GM13976 (cell line): ENCODE results near the gene ZNF608.

ENCODE experiments used
- DNase-seq: peaks from one replicate; pipeline ENCODE4 v3.0.0; 2012; ENCODE audit warnings: low spot score
- CTCF ChIP-seq: IDR thresholded peaks from 2 replicates; pipeline ENCODE4 v1.5.1; 2012; ENCODE audit warnings: borderline replicate concordance, mild to moderate bottlenecking; ENCODE audit not compliant: insufficient read depth; ENCODE audit errors: extremely low read depth, missing control alignments, control extremely low read depth
- in situ Hi-C: fragments of 300-500 bp; cut with MboI; formaldehyde crosslinking; loops from one replicate; pipeline ENCODE4 v1.12.0; 2022; ENCODE audit warnings: low sequenced_read_pairs, mixed read lengths, inconsistent platforms; ENCODE audit not compliant: unreplicated experiment

Gene ZNF608

GRCh38 chr5:124783285-124783684 lies 36.8 kb upstream of the ZNF608 start:
- in situ Hi-C loops, result no loop called here
- no peak for TF ChIP-seq CTCF
- no peak for DNase-seq

GRCh38 chr5:124782262-124782661 lies 35.8 kb upstream of the ZNF608 start:
- in situ Hi-C loops, result no loop called here
- TF ChIP-seq CTCF, result no peak
- no peak for DNase-seq

- no peak for DNase-seq
- no peak for TF ChIP-seq CTCF
- in situ Hi-C loops, result no loop called here
These were observed 33.6 kb upstream of the ZNF608 start for GRCh38 chr5:124780011-124780410.

GRCh38 chr5:124773315-124774311 lies 27.2 kb upstream of the ZNF608 start:
- in situ Hi-C loops, result no loop called here
- no peak for TF ChIP-seq CTCF
- no peak for DNase-seq

GRCh38 chr5:124772457-124773200 lies 26.2 kb upstream of the ZNF608 start:
- no peak for TF ChIP-seq CTCF
- in situ Hi-C loops, result no loop called here
- DNase-seq, result no peak

GRCh38 chr5:124771761-124772160 lies 25.3 kb upstream of the ZNF608 start:
- TF ChIP-seq CTCF, result no peak
- in situ Hi-C loops, result no loop called here
- no peak for DNase-seq
